Stimulated activated CD8-positive, alpha-beta memory T cell treated with anti-CD3 and anti-CD28 coated beads, Interleukin-15, amount 100 ng/mL, for 48 hours (primary cell): ENCODE data around the gene NDUFA6.
"Not testable (repeated sequence)": the region's sequence is repeated elsewhere in the genome, so short reads cannot be mapped to it uniquely, and the experiment has no call there.

Source experiments
- DNase-seq, 2 donors: peaks; one replicate each; pipeline ENCODE4 v3.0.0-alpha.2; 2020; ENCODE audit warnings: low read depth in 2 of 2

NDUFA6 gene

DNA sequence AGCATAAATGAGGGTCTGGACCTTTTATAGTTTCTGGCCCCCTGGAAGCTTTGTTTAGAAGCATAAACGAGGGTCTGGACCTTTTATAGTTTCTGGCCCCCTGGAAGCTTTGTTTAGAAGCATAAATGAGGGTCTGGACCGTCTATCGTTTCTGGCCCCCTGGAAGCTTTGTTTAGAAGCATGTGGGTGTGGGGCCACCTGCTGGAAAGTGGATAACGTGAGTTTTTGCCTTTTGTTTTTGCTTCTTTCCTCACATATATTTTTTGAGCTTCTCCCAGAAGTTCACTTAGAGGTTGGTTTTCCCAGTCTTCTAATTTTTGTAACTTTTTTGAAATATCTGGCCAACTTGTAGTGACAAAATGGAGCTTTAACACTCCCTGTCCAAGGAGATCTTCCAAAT is 22.2 kb upstream of the NDUFA6 start:
- DNase-seq: not testable (repeated sequence)

GRCh38 chr22:42111798-42112197 is 21.2 kb upstream of the NDUFA6 start:
- no peak for DNase-seq

GRCh38 chr22:42108848-42109247 is 18.3 kb upstream of the NDUFA6 start:
- DNase-seq: no peak

- not testable (repeated sequence) for DNase-seq
Observed at GRCh38 chr22:42104332-42104860, 13.8 kb upstream of the NDUFA6 start.

DNA sequence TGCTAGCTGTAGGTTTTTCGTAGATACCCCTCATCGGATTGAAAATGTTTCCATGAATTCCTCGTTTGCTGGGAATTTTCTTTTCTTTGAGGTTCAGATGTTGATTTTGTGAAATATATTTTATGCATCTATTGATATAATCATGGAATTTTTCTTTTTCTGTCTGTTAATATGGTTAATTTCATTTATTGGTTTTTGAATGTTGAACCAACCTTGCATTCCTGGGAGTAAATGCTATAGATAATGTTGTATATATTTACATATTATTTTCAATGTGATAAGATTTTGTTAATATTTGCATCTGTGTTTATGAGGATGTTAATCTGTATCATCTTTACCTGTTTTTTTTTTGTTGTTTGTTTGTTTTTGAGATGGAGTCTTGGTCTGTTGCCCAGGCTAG is 10.6 kb upstream of the NDUFA6 start:
- DNase-seq: no peak

DNA sequence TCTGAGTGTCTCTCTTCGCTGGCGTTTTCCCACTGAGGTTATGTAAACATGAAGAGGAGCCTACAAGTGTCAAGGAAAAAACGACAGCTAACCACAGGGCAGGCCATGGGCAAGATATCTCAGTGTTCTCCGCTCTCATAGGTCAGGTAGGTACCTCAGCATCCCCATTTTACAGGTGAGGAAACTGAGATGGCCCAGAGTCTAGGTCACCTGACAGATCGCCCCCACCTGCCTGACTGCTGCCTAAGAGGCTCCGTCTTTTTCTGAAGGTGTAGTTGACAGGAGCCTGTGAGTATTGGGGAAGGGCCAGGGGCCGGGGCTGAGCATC is 847 bp upstream of the NDUFA6 start:
- DNase-seq: no peak

- no peak for DNase-seq
Observed at GRCh38 chr22:42086051-42086450, 4.5 kb downstream of the NDUFA6 start.

DNA sequence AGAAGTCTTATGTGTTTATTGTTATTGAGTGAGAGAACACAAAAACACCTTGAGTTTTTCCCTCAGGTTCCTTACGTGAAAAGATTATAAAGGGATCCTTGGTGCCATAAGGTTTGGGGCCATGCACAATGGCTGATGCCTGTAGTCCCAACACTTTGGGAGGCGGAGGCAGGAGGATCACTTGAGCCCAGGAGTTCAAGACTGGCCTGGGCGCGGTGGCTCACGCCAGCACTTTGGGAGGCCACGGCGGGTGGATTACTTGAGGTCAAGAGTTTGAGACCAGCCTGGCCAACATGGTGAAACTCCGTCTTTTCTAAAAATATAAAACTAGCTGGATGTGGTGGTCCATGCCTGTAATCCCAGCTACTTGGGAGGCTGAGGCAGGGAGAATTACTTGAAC is 5.7 kb downstream of the NDUFA6 start:
- DNase-seq: no peak

GRCh38 chr22:42083119-42083518 is 7.5 kb downstream of the NDUFA6 start:
- no peak for DNase-seq

GRCh38 chr22:42080287-42080686 is 10.3 kb downstream of the NDUFA6 start:
- no peak for DNase-seq

- DNase-seq: peak; percentile 97
Observed at GRCh38 chr22:42079319-42080251, 11.0 kb downstream of the NDUFA6 start, which contains the start of gene SMDT1. Gene SMDT1 (plus strand): TSS chr22:42079700. CDS start chr22:42079769, 69 bp downstream.

DNA sequence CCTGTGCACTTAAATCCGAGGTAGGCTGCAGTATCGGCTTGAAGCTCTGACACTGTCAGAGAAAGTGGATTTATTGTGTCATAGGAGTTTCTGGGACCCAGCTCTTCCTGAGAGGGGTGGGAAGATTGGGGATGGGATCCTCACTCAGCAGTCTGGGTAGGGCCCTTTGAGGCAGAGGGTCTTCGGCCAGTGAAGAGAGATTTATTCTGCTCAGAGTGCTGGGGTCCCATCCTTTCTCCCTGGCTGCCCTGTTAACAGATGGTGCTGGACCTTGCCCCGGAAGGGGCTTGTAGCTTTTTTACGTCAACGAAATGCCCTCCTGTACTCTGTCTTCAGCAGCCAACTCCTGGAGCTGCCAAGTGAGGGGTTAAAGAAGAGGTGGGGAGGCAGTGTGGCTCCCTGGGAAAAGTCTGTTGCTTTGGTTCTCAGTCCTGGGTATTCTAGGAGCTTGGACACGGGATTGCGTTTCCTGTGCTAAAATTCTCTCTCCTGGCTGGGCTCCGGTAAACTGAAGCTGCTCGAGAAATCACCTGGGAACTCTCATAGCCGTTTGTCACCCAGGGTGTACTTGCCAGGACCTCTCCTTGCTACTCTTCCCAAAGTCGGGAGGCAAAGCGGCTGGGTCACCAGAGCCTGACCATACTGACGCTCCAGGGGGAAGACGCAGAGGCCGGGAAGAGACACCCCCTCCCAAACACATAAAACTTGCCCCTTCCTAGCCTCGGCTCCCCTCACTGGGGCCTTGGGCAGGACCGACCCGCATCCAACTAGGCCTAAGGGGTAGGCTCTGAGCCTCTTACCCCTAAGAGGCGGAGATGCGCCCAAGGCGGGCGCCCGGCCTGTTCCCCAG is 11.9 kb downstream of the NDUFA6 start:
- DNase-seq: no peak

DNA sequence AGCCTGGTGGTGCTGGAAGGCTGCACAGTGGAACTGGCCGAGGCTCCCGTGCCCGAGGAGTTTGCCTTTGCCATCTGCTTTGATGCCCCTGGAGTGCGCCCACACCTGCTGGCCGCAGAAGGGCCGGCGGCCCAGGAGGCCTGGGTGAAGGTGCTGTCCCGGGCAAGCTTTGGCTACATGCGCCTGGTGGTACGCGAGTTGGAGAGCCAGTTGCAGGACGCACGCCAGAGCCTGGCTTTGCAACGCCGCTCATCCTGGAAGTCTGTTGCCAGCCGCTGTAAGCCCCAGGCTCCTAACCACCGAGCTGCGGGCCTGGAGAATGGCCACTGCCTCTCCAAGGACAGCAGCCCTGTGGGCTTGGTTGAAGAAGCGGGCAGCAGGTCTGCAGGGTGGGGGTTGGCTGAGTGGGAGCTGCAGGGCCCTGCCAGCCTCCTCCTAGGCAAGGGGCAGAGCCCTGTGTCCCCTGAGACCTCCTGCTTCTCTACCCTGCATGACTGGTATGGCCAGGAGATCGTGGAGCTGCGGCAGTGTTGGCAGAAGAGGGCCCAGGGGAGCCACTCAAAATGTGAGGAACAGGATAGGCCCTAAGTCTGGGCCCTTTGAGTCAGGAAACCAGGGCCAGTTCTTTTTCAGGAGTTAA is 13.0 kb downstream of the NDUFA6 start:
- DNase-seq: no peak

DNA sequence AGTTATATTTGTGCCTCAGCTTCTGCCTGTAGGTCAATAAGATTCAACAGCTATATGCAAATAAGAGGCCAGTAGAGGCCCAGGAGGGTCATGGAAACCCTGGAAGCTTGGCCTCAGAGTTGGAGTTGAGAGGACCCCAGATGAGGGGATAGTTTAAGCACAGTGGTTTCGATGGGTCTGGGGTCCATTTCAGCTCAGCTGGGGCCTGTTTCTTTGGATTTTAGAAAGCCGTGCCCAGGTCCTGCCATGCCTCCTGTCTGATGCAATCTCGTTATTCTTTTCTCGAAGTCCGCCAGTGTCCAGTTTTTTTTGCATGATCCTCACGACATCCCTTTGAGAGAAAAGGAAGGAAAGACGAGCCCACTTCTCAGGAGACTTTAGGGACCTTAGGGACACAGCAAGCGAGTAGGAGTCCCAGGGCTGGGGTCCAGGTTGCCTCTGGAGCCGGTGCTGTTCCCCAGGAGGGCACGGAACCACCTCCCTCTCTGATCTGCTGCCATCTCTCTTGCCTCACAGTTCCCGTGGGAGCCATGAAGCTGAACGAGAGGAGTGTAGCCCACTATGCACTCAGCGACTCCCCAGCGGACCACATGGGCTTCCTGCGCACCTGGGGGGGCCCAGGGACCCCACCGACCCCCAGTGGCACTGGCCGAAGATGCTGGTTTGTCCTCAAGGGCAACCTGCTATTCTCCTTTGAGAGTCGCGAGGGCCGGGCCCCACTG is 13.6 kb downstream of the NDUFA6 start:
- DNase-seq: no peak

- DNase-seq: no peak
Observed at GRCh38 chr22:42074846-42075676, 15.5 kb downstream of the NDUFA6 start.

DNA sequence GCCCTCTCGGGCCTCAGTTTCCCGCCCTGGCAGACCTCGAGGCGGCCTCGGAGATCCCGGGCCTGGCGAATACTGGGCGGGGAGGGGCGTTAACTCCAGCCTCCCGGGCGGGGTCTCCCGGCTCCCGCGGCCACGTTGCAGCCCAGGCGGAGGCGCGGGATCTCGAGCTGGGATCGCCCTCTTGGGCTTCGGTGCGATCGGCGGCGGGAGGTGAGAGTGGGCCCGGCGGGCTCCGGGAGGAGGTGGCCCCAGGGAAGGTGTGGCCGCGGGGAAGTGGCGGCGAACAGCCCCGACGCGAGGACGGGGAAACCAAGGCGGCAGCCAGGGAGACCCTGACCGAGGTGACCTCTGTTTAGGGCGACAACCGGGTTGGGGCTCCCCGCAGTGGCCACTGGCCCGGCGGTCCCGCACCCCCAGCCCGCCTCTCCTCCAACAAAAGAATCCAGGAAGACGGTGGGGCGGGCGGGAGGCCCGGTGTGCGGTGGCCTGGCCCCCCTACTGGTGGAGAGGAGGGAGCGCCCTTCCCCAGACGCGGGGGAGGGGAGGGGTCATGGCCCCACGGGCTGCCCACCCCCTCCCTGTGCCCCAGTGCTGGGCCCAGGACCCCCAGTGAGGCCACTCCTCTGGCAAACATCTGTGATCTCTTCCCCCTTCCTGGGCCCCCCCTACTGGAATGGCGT is 16.3 kb downstream of the NDUFA6 start, which contains the start of gene PHETA2:
PHETA2 (plus strand) TSS at position 117 of the 680 bp plus-strand sequence. CDS start 3,046 bp downstream, outside the sequence.
- DNase-seq: peak in 1 of 2 donors; percentile 30

GRCh38 chr22:42073621-42074041 is 16.9 kb downstream of the NDUFA6 start:
- DNase-seq: no peak

DNA sequence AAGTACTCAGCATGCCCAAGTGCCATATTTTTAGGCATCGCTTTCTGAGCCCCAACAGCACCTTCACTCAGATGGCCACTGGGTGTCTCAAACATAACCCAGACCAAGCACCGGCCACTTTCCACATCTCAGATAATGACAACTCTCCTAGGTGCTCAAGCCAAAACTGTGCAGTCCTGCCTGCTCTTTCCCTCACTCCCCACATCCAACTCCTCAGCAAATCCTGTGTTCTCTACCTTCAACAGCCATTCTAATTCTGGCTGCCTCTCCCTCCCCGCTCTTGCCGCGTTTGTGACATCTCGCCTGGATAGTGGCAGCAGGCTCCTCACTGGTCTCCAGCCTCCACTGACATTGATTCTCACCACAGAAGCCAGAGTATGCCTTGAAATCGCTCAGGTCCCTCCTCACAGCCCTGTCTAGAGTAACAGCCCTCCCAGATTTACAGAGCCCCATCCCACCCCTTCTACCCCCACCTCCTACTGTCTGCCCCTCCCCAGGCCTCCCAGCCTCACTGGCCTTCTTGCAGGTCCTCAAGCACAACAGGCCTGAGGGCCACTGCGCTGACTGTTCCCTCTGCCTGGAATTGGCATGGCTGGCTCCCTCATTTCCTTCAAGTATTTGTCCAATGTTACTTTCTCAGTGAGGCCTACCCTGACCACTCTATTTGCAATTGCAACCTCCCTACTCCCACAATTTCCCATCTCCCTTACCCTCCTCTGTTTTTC is 17.8 kb downstream of the NDUFA6 start:
- no peak for DNase-seq

DNA sequence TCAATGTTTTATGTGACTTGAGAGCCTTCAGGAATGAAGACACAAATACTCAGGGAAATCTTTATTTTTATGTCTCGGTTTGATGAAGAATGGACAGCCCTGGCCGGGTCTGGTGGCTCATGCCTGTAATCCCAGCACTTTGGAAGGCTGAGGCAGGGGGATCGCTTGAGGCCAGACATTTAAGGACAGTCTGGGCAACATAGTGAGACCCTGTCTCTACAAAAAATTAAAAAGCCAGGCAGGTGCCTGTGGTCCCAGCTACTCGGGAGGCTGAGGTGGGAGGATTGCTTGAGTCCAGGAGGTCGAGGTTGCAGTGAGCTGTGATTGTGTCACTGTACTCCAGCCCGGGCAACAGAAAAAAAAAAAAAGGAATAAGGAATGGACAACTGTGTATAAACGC is 19.1 kb downstream of the NDUFA6 start:
- not testable (repeated sequence) for DNase-seq
